ENCODE results near the gene SHC3.

GRCh38 chr9:89011683-89012082, 166.9 kb downstream of the SHC3 start:
- no peak for TF ChIP-seq POLR2A (IDR thresholded peaks at IDR 0.05)
- TF ChIP-seq, protein P1, sequence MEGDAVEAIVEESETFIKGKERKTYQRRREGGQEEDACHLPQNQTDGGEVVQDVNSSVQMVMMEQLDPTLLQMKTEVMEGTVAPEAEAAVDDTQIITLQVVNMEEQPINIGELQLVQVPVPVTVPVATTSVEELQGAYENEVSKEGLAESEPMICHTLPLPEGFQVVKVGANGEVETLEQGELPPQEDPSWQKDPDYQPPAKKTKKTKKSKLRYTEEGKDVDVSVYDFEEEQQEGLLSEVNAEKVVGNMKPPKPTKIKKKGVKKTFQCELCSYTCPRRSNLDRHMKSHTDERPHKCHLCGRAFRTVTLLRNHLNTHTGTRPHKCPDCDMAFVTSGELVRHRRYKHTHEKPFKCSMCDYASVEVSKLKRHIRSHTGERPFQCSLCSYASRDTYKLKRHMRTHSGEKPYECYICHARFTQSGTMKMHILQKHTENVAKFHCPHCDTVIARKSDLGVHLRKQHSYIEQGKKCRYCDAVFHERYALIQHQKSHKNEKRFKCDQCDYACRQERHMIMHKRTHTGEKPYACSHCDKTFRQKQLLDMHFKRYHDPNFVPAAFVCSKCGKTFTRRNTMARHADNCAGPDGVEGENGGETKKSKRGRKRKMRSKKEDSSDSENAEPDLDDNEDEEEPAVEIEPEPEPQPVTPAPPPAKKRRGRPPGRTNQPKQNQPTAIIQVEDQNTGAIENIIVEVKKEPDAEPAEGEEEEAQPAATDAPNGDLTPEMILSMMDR (IDR thresholded peaks at IDR 0.05), result no peak
- no peak for TF ChIP-seq POLR2AphosphoS5 (IDR thresholded peaks at IDR 0.05)

Measured in upper lobe of left lung (tissue), 4 donors.